SK-N-MC (cell line): ENCODE measurements around the gene VRK2.
"Not testable (repeated sequence)": the region's sequence is repeated elsewhere in the genome, so short reads cannot be mapped to it uniquely, and the experiment has no call there.

ENCODE experiments used
- DNase-seq: peaks from one replicate; pipeline ENCODE4 v3.0.0-alpha.2; 2011; ENCODE audit warnings: low read depth, low spot score
- H3K27ac ChIP-seq: fragments of 200-600 bp; sonication (generic); 2 replicates; pipeline ENCODE4 v1.5.1; 2016; ENCODE audit warnings: mixed run types
- H3K36me3 ChIP-seq: fragments of 200-600 bp; sonication (generic); 2 replicates; pipeline ENCODE4 v1.6.1; 2017; ENCODE audit warnings: antibody characterized with exemption, low read length, mixed read lengths; ENCODE audit not compliant: insufficient read depth
- H3K4me3 ChIP-seq: fragments of 200-600 bp; sonication (generic); 2 replicates; pipeline ENCODE4 v1.5.1; 2016
- H3K9ac ChIP-seq: fragments of 200-600 bp; sonication (generic); 2 replicates; pipeline ENCODE4 v1.8.0; 2017; ENCODE audit warnings: mixed run types, mixed read lengths; ENCODE audit not compliant: insufficient read length
- H3K9me3 ChIP-seq: fragments of 200-600 bp; sonication (generic); 2 replicates; pipeline ENCODE4 v1.6.1; 2017; ENCODE audit warnings: low read depth, mild to moderate bottlenecking, antibody characterized with exemption, low read length, moderate library complexity, mixed read lengths
- EZH2 ChIP-seq: fragments of 200-600 bp; sonication (generic); IDR thresholded peaks from one replicate; pipeline ENCODE4 v1.6.1; 2017; ENCODE audit warnings: antibody characterized with exemption
- FOXP2 ChIP-seq: optimal IDR thresholded peaks from 2 replicates; pipeline ENCODE3; 2011; ENCODE audit warnings: mild to moderate bottlenecking, moderate library complexity; ENCODE audit not compliant: insufficient read depth; ENCODE audit errors: extremely low read length, control extremely low read depth
- POLR2AphosphoS5 ChIP-seq: IDR thresholded peaks from 2 replicates; pipeline ENCODE4 v1.6.1; 2012; ENCODE audit warnings: mild to moderate bottlenecking, low read depth, low read length, borderline replicate concordance

Gene VRK2

DNA sequence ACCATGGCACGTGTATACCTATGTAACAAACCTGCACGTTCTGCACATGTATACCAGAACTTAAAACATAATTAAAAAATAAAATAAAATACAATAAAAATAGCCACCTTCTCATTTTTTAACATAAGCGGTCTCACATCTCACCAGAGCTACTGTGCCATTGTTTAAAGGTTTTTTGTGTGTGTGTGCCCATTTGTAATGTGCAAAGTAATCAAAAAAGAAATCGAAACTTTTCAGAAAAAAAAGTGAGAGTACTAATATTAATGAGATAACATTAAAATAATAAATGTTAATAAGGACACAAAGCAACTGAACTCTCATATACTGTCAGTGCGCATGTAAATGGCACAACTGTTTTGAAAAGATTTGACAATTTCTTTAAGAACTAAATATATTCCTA is 134.0 kb downstream of the VRK2 start:
- H3K4me3 ChIP-seq: no peak overlapping the region
- H3K36me3 ChIP-seq: peaks cover 9% of the 10 kb centered on the region; the same call in 1 of the 2 replicates
- H3K9ac ChIP-seq: no peak overlapping the region
- no peak for DNase-seq
- no peaks in the 10 kb centered on the region for H3K9me3 ChIP-seq
- no peak for TF ChIP-seq EZH2
- TF ChIP-seq FOXP2: no peak
- no peak for TF ChIP-seq POLR2AphosphoS5
- H3K27ac ChIP-seq: no peak overlapping the region

DNA sequence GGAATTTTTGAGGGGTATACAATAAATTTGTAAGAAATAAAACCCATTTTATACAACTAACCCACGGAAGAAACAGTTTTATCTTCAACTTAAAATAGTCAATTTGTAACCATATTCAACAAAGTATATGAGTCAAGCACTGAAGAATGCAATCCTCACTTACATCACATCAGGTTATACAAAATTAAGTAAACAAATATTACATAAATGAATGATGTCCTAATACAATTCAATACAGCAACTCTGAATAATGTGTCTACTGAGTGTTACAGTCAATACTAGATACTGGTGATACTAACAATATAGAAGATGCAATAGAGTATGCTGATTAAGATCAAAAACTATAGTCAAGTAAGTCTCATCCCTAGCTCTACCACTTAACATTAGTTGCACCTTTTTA is 135.9 kb downstream of the VRK2 start:
- no peak for DNase-seq
- Histone ChIP-seq H3K9ac (no peak overlapping the region), H3K4me3 (no peak overlapping the region), H3K36me3 (peaks cover 9% of the 10 kb centered on the region; the same call in 1 of the 2 replicates), H3K9me3 (no peaks in the 10 kb centered on the region), H3K27ac (no peak overlapping the region)
- TF ChIP-seq FOXP2: no peak
- no peak for TF ChIP-seq POLR2AphosphoS5
- no peak for TF ChIP-seq EZH2

GRCh38 chr2:58186501-58186900 is 139.9 kb downstream of the VRK2 start:
- Histone ChIP-seq H3K9ac (no peak overlapping the region), H3K36me3 (peaks cover 18% of the 10 kb centered on the region), H3K9me3 (no peaks in the 10 kb centered on the region), H3K27ac (no peak overlapping the region), H3K4me3 (no peak overlapping the region)
- TF ChIP-seq EZH2 (no peak), POLR2AphosphoS5 (no peak), FOXP2 (no peak)
- DNase-seq: no peak

DNA sequence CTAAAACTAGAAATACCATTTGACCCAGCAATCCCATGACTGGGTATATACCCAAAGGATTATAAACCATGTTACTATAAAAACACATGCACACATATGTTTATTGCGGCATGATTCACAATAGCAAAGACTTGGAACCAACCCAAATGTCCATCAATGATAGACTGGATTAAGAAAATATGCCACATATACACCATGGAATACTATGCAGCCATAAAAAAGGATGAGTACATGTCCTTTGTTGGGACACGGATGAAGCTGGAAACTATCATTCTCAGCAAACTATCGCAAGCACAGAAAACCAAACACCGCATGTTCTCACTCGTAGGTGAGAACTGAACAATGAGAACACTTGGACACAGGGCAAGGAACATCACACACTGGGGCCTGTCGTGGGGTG is 140.4 kb downstream of the VRK2 start:
- H3K9me3 ChIP-seq, H3K9ac ChIP-seq, DNase-seq, H3K27ac ChIP-seq, H3K4me3 ChIP-seq: not testable (repeated sequence)
- peaks cover 17% of the 10 kb centered on the region for H3K36me3 ChIP-seq

DNA sequence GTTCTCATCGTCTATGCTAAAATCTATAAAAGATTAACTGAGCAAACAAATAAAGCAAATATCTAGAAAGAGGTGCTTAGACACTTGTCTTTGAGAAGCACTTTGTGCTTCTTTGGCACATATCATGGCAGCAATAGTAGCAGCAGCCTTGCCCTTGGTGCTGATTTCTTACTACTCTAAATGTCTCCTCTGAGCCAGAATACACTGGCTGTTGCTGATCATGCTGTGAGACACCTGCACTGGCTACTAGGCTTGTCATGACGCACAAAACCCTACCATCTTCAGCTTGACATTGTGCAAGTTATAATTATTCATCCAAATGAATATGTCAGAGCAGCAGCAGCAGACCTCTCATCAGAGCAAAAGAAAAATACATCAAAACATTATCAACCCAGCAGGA is 147.9 kb downstream of the VRK2 start:
- no peak overlapping the region for H3K9ac ChIP-seq
- H3K4me3 ChIP-seq: no peak overlapping the region
- no peak overlapping the region for H3K27ac ChIP-seq
- no peak for TF ChIP-seq FOXP2
- TF ChIP-seq EZH2: no peak
- TF ChIP-seq POLR2AphosphoS5: no peak
- no peak for DNase-seq
- no peaks in the 10 kb centered on the region for H3K9me3 ChIP-seq
- peaks cover 21% of the 10 kb centered on the region for H3K36me3 ChIP-seq

DNA sequence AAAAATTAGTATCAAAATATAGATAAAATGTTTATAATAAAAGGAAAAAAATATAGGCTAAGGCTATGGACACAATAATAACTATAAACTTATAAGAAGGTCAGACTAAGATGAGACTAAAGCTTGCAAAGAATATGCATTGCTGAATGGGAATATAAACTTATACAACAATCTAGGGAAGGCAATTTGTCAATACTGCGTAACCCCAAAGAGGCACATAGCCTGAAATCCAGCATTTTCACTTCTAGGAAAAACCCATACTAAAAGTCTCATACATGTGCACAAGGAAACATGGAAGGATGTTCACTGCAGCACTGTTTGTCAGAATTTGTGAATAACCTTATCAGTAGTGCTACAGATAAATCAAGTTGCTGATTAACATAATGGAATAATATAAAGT is 149.1 kb downstream of the VRK2 start:
- no peak overlapping the region for H3K4me3 ChIP-seq
- DNase-seq: no peak
- no peak overlapping the region for H3K9ac ChIP-seq
- peaks cover 26% of the 10 kb centered on the region for H3K36me3 ChIP-seq
- H3K9me3 ChIP-seq: no peaks in the 10 kb centered on the region
- H3K27ac ChIP-seq: no peak overlapping the region
- TF ChIP-seq EZH2 (no peak), POLR2AphosphoS5 (no peak), FOXP2 (no peak)

- H3K36me3 ChIP-seq: peaks cover 29% of the 10 kb centered on the region
- H3K27ac ChIP-seq: no peak overlapping the region
- DNase-seq: no peak
- H3K9ac ChIP-seq: no peak overlapping the region
- no peaks in the 10 kb centered on the region for H3K9me3 ChIP-seq
- TF ChIP-seq FOXP2: no peak
- no peak for TF ChIP-seq EZH2
- TF ChIP-seq POLR2AphosphoS5: no peak
- no peak overlapping the region for H3K4me3 ChIP-seq
These were observed 151.3 kb downstream of the VRK2 start for GRCh38 chr2:58197894-58198293.

- DNase-seq: no peak
- no peak overlapping the region for H3K4me3 ChIP-seq
- H3K9me3 ChIP-seq: no peaks in the 10 kb centered on the region
- no peak overlapping the region for H3K27ac ChIP-seq
- peaks cover 34% of the 10 kb centered on the region for H3K36me3 ChIP-seq
- TF ChIP-seq POLR2AphosphoS5 (no peak), EZH2 (no peak), FOXP2 (no peak)
- no peak overlapping the region for H3K9ac ChIP-seq
These were observed 155.8 kb downstream of the VRK2 start for GRCh38 chr2:58202404-58202803.

DNA sequence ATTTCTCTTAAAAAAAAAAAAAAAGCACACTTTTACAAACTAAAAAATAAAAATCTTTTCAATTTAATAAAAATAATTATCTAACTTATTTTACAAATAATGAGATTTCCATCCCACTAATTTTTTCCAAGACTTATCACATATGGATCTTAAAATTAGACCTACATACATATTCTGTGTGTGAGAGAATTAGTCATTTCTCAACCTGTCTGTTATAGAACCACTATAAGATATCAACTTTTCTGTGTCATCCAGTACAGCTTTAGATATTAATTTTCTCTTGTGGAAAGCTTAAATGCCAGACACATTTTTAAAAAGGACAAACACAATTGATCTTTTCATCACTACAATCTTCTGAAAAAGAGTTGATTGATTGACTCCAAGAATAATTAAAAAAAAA is 156.4 kb downstream of the VRK2 start:
- TF ChIP-seq EZH2 (no peak), FOXP2 (no peak), POLR2AphosphoS5 (no peak)
- no peak overlapping the region for H3K4me3 ChIP-seq
- no peak overlapping the region for H3K9ac ChIP-seq
- no peaks in the 10 kb centered on the region for H3K9me3 ChIP-seq
- peaks cover 29% of the 10 kb centered on the region for H3K36me3 ChIP-seq
- no peak overlapping the region for H3K27ac ChIP-seq
- DNase-seq: no peak

- Histone ChIP-seq H3K36me3 (peaks cover 23% of the 10 kb centered on the region), H3K9me3 (no peaks in the 10 kb centered on the region), H3K9ac (no peak overlapping the region), H3K4me3 (no peak overlapping the region), H3K27ac (no peak overlapping the region)
- TF ChIP-seq EZH2 (no peak), FOXP2 (no peak), POLR2AphosphoS5 (no peak)
- DNase-seq: no peak
These were observed 157.8 kb downstream of the VRK2 start for GRCh38 chr2:58204195-58204959.
